GM12873 (cell line): ENCODE measurements around the gene CORO1C.

Experiments used
- CTCF ChIP-seq: IDR thresholded peaks from 2 replicates; pipeline ENCODE4 v1.5.1; 2012; ENCODE audit warnings: low read depth, mild to moderate bottlenecking, moderate library complexity, low read length, control low read depth; ENCODE audit not compliant: insufficient read depth; ENCODE audit errors: missing control alignments

Gene CORO1C

GRCh38 chr12:108672054-108672453 lies 59.3 kb downstream of the CORO1C start:
- TF ChIP-seq CTCF: no peak

GRCh38 chr12:108671110-108671509 lies 60.2 kb downstream of the CORO1C start:
- no peak for TF ChIP-seq CTCF

GRCh38 chr12:108670066-108670631 lies 61.2 kb downstream of the CORO1C start:
- no peak for TF ChIP-seq CTCF

GRCh38 chr12:108668542-108668941 lies 62.8 kb downstream of the CORO1C start:
- no peak for TF ChIP-seq CTCF

- TF ChIP-seq CTCF: no peak
These were observed 63.3 kb downstream of the CORO1C start for GRCh38 chr12:108668063-108668462.

GRCh38 chr12:108667349-108667748 lies 64.0 kb downstream of the CORO1C start:
- TF ChIP-seq CTCF: no peak

- no peak for TF ChIP-seq CTCF
These were observed 64.9 kb downstream of the CORO1C start for GRCh38 chr12:108666401-108666881.
